ENCODE data around the gene RPS6KA5.
"Not testable (repeated sequence)": the region's sequence is repeated elsewhere in the genome, so short reads cannot be mapped to it uniquely, and the experiment has no call there.

The RPS6KA5 gene

DNA sequence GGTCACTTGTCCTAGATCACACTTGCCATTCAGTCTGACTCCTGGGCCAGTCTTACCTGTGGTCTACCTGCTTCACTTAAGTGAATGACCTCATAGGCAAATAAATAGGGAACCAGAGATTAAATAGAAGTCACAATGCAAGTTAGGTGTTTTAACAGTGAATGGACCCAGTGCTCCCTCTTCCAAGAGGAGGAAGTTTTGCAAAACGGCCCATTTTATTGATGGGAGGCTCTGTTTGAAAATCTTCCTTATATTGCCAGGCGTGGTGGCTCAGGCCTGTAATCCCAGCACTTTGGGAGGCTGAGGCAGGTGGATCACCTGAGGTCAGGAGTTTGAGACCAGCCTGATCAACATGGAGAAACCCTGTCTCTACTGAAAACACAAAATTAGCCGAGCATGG lies 79.8 kb downstream of the RPS6KA5 start:
- H3K9me3 Mint-ChIP-seq; DNase-seq (ENCODE audit: low spot score); H3K4me1 Mint-ChIP-seq (ENCODE audit: low read depth); H3K4me3 Mint-ChIP-seq; H3K27ac Mint-ChIP-seq; H3K27me3 Mint-ChIP-seq (ENCODE audit: low read depth): not testable (repeated sequence)
- peaks cover 33% of the 10 kb centered on the region for H3K36me3 Mint-ChIP-seq (ENCODE audit: low read depth)

GRCh38 chr14:90979515-90979914 lies 80.9 kb downstream of the RPS6KA5 start:
- no peak overlapping the region for H3K4me3 Mint-ChIP-seq
- peaks cover 1% of the 10 kb centered on the region for H3K4me1 Mint-ChIP-seq (ENCODE audit: low read depth)
- H3K9me3 Mint-ChIP-seq = no peaks in the 10 kb centered on the region
- DNase-seq (ENCODE audit: low spot score) = no peak
- peaks cover 36% of the 10 kb centered on the region for H3K36me3 Mint-ChIP-seq (ENCODE audit: low read depth)
- no peaks in the 10 kb centered on the region for H3K27me3 Mint-ChIP-seq (ENCODE audit: low read depth)
- H3K27ac Mint-ChIP-seq = no peak overlapping the region

DNA sequence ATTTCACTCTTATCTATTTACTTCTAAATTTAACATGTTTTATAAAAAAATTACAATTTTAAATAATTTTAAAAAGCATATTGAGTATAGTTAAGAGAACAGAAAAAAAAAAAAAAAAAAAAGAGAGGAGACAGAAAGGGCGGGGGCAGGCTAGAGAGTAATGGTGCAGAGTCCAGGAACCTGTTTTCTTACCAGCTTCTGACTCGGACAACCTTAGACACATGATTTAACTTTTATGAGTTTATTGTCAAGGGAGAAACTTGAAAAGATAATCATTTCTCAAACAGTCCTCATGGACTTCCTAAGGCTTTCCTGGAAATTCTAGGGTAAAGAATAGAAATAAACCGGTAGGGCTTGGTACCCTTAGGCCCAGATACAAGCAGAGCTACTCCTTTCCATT lies 84.3 kb downstream of the RPS6KA5 start:
- Mint-ChIP-seq H3K4me1 (ENCODE audit: low read depth) (peaks cover 9% of the 10 kb centered on the region), H3K27ac (no peak overlapping the region), H3K27me3 (ENCODE audit: low read depth) (no peaks in the 10 kb centered on the region), H3K9me3 (no peaks in the 10 kb centered on the region), H3K36me3 (ENCODE audit: low read depth) (peaks cover 51% of the 10 kb centered on the region), H3K4me3 (no peak overlapping the region)
- DNase-seq (ENCODE audit: low spot score) = no peak

- H3K4me3 Mint-ChIP-seq = no peak overlapping the region
- DNase-seq (ENCODE audit: low spot score) = no peak
- no peaks in the 10 kb centered on the region for H3K27me3 Mint-ChIP-seq (ENCODE audit: low read depth)
- H3K4me1 Mint-ChIP-seq (ENCODE audit: low read depth) = peaks cover 31% of the 10 kb centered on the region
- H3K9me3 Mint-ChIP-seq = no peaks in the 10 kb centered on the region
- peaks cover 47% of the 10 kb centered on the region for H3K36me3 Mint-ChIP-seq (ENCODE audit: low read depth)
- peak overlapping the region; percentile 12 for H3K27ac Mint-ChIP-seq
Observed at GRCh38 chr14:90971687-90972086, 88.8 kb downstream of the RPS6KA5 start.

- Mint-ChIP-seq H3K9me3 (no peaks in the 10 kb centered on the region), H3K4me1 (ENCODE audit: low read depth) (peaks cover 39% of the 10 kb centered on the region), H3K4me3 (peak overlapping the region; percentile 71), H3K27ac (peak overlapping the region; percentile 87), H3K27me3 (ENCODE audit: low read depth) (no peaks in the 10 kb centered on the region), H3K36me3 (ENCODE audit: low read depth) (peaks cover 49% of the 10 kb centered on the region)
- DNase-seq (ENCODE audit: low spot score) = no peak
Observed at GRCh38 chr14:90970167-90970600, 90.3 kb downstream of the RPS6KA5 start.

GRCh38 chr14:90969531-90970166 lies 90.8 kb downstream of the RPS6KA5 start:
- Mint-ChIP-seq H3K4me3 (peak overlapping the region; percentile 71), H3K4me1 (ENCODE audit: low read depth) (peaks cover 39% of the 10 kb centered on the region), H3K36me3 (ENCODE audit: low read depth) (peaks cover 47% of the 10 kb centered on the region), H3K27ac (peak overlapping the region; percentile 87), H3K27me3 (ENCODE audit: low read depth) (no peaks in the 10 kb centered on the region), H3K9me3 (no peaks in the 10 kb centered on the region)
- peak; percentile 11 for DNase-seq (ENCODE audit: low spot score)

- H3K4me1 Mint-ChIP-seq (ENCODE audit: low read depth) = peaks cover 37% of the 10 kb centered on the region
- no peak for DNase-seq (ENCODE audit: low spot score)
- H3K27me3 Mint-ChIP-seq (ENCODE audit: low read depth) = no peaks in the 10 kb centered on the region
- H3K36me3 Mint-ChIP-seq (ENCODE audit: low read depth) = peaks cover 52% of the 10 kb centered on the region
- no peak overlapping the region for H3K4me3 Mint-ChIP-seq
- no peaks in the 10 kb centered on the region for H3K9me3 Mint-ChIP-seq
- no peak overlapping the region for H3K27ac Mint-ChIP-seq
Observed at GRCh38 chr14:90968025-90968424, 92.4 kb downstream of the RPS6KA5 start.

DNA sequence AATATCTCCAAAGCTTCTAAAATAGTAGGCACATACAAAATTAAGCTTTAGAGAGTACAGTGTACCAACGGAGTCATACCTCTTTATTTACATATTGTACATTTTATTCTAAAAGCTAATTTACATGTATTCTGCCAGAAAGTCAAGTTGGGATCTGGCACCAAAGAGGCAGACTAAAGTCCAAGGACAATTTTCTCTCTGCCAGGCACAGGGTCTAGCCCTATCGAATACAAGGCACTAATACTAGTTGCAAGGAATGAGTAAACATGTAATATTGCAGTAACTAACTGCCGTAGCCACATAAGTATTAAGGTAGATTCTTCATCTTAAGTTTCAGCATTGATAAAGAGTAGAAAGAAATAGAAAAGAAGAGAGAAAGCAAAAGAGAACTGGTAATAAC lies 93.9 kb downstream of the RPS6KA5 start:
- Mint-ChIP-seq H3K27me3 (ENCODE audit: low read depth) (no peaks in the 10 kb centered on the region), H3K4me1 (ENCODE audit: low read depth) (peaks cover 33% of the 10 kb centered on the region), H3K27ac (no peak overlapping the region), H3K9me3 (no peaks in the 10 kb centered on the region), H3K36me3 (ENCODE audit: low read depth) (peaks cover 50% of the 10 kb centered on the region), H3K4me3 (no peak overlapping the region)
- DNase-seq (ENCODE audit: low spot score) = no peak

DNA sequence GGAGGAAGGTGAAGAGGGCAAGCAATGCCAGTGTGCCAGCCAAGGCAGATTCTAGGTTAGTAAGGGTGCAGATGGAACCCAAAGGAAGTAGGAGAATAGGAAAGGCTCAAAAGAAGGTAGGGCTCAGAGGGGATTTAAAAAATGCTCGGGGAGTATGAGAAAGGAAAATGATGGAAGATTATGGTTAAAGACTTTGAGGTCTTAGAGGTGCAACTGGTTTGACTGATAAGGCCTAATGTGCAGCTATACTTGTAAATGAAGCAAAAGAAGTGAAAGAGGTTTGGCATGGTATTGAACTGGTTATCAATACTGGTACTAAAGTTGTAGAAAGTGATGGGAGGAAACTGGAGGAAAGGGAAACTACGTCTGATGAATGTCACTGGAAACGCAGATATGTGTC lies 94.7 kb downstream of the RPS6KA5 start:
- H3K4me3 Mint-ChIP-seq = no peak overlapping the region
- H3K4me1 Mint-ChIP-seq (ENCODE audit: low read depth) = peaks cover 30% of the 10 kb centered on the region
- H3K36me3 Mint-ChIP-seq (ENCODE audit: low read depth) = peaks cover 49% of the 10 kb centered on the region
- H3K27me3 Mint-ChIP-seq (ENCODE audit: low read depth) = no peaks in the 10 kb centered on the region
- H3K9me3 Mint-ChIP-seq = no peaks in the 10 kb centered on the region
- no peak for DNase-seq (ENCODE audit: low spot score)
- peak overlapping the region; percentile 12 for H3K27ac Mint-ChIP-seq

GRCh38 chr14:90963343-90963742 lies 97.1 kb downstream of the RPS6KA5 start:
- H3K4me3 Mint-ChIP-seq = no peak overlapping the region
- no peaks in the 10 kb centered on the region for H3K27me3 Mint-ChIP-seq (ENCODE audit: low read depth)
- H3K9me3 Mint-ChIP-seq = peaks cover 8% of the 10 kb centered on the region
- peaks cover 10% of the 10 kb centered on the region for H3K4me1 Mint-ChIP-seq (ENCODE audit: low read depth)
- H3K27ac Mint-ChIP-seq = no peak overlapping the region
- DNase-seq (ENCODE audit: low spot score) = no peak
- peaks cover 53% of the 10 kb centered on the region for H3K36me3 Mint-ChIP-seq (ENCODE audit: low read depth)

GRCh38 chr14:90962505-90963109 lies 97.8 kb downstream of the RPS6KA5 start:
- H3K27ac Mint-ChIP-seq = no peak overlapping the region
- H3K36me3 Mint-ChIP-seq (ENCODE audit: low read depth) = peaks cover 52% of the 10 kb centered on the region
- peaks cover 8% of the 10 kb centered on the region for H3K4me1 Mint-ChIP-seq (ENCODE audit: low read depth)
- no peaks in the 10 kb centered on the region for H3K27me3 Mint-ChIP-seq (ENCODE audit: low read depth)
- H3K9me3 Mint-ChIP-seq = peaks cover 8% of the 10 kb centered on the region
- no peak for DNase-seq (ENCODE audit: low spot score)
- no peak overlapping the region for H3K4me3 Mint-ChIP-seq

DNA sequence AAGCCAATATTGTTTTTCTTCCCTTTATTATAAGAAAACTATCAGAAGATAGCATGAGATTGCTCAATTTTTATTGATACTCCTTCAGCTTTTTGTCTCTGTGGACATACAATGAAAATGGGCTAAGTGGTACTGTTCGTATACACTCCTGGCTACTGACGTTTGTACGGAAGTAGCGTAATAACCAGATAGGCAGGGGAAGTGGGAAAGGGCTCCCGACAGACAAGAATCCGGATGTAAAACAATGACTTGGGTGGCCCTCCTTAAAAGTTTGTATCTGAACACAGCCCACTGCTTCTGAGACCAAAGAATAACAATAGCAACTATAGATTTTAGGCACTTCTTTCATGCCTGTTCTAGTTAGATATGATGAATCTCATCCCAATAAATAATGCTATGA lies 99.6 kb downstream of the RPS6KA5 start:
- Mint-ChIP-seq H3K4me3 (no peak overlapping the region), H3K4me1 (ENCODE audit: low read depth) (peaks cover 7% of the 10 kb centered on the region), H3K27me3 (ENCODE audit: low read depth) (no peaks in the 10 kb centered on the region), H3K27ac (no peak overlapping the region), H3K36me3 (ENCODE audit: low read depth) (peaks cover 59% of the 10 kb centered on the region), H3K9me3 (peaks cover 24% of the 10 kb centered on the region)
- DNase-seq (ENCODE audit: low spot score) = no peak

DNA sequence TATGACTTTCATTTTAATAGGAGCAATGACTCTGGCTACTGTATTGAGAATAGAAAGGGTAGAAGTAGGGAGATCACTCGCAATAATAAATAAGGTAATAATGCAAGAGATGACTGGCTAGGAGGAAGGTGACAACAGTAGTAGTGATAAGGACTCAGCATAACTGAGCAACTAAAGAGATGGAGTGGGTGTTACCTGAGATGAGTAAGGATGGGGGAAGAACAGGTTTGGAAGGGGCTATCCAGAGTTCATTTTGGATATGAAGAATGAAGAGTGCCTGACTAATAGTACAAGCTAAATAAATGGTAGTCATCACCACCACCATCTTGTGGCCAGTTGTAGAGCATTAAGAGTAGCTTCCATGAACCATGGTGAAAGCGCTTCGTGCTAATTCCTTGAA lies 101.1 kb downstream of the RPS6KA5 start:
- H3K4me3 Mint-ChIP-seq = no peak overlapping the region
- DNase-seq (ENCODE audit: low spot score) = no peak
- peaks cover 37% of the 10 kb centered on the region for H3K9me3 Mint-ChIP-seq
- H3K4me1 Mint-ChIP-seq (ENCODE audit: low read depth) = peaks cover 7% of the 10 kb centered on the region
- H3K36me3 Mint-ChIP-seq (ENCODE audit: low read depth) = peaks cover 64% of the 10 kb centered on the region
- H3K27me3 Mint-ChIP-seq (ENCODE audit: low read depth) = no peaks in the 10 kb centered on the region
- H3K27ac Mint-ChIP-seq = no peak overlapping the region

- H3K9me3 Mint-ChIP-seq = peaks cover 59% of the 10 kb centered on the region
Observed at GRCh38 chr14:90956273-90956672, 104.2 kb downstream of the RPS6KA5 start.

DNA sequence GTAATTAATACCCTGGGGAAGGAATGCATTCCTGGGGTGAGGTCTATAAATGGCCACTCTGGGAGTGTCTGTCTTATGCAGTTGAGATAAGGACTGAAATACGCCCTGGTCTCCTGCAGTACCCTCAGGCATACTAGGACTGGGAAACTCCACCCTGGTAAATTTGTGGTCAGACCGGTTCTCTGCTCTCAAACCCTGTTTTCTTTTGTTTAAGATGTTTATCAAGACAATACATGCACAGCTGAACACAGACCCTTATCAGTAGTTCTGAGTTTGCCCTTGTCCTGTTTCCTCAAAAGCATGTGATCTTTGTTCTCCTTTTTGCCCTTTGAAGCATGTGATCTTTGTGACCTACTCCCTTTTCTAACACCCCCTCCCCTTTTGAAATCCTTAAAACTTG lies 106.8 kb downstream of the RPS6KA5 start:
- H3K27ac Mint-ChIP-seq = peak overlapping the region; percentile 45
- H3K4me1 Mint-ChIP-seq (ENCODE audit: low read depth) = peaks cover 17% of the 10 kb centered on the region
- not testable (repeated sequence) for H3K4me3 Mint-ChIP-seq; DNase-seq (ENCODE audit: low spot score); H3K27me3 Mint-ChIP-seq (ENCODE audit: low read depth)
- peaks cover 51% of the 10 kb centered on the region for H3K9me3 Mint-ChIP-seq
- peaks cover 64% of the 10 kb centered on the region for H3K36me3 Mint-ChIP-seq (ENCODE audit: low read depth)

More at GRCh38 chr14:90956273-90956672, 104.2 kb downstream of the RPS6KA5 start:
- Mint-ChIP-seq H3K27me3 (ENCODE audit: low read depth) (no peaks in the 10 kb centered on the region), H3K4me1 (ENCODE audit: low read depth) (peaks cover 15% of the 10 kb centered on the region), H3K27ac (no peak overlapping the region), H3K4me3 (no peak overlapping the region), H3K36me3 (ENCODE audit: low read depth) (peaks cover 71% of the 10 kb centered on the region)
- DNase-seq (ENCODE audit: low spot score) = no peak

Data from T-helper 2 cell treated with Interferon-gamma antibody and Interleukin-4, amounts not matched to agents 5 μg/mL and 100 μg/mL, for 36 hours (primary cell).